Esophagus muscularis mucosa (tissue), 3 donors: ENCODE data around the gene PPP1R27.

Experiments used
- POLR2AphosphoS5 ChIP-seq, 2 donors: sonication (generic); formaldehyde crosslinking; IDR thresholded peaks; one replicate each; pipeline ENCODE4 v1.6.1; 2017; ENCODE audit warnings: antibody characterized with exemption in 2 of 2
- TF ChIP-seq, protein P1 (sequence below), 3 experiments: fragments of 200-600 bp in 2 of 3; fragments of 450-650 bp in 1 of 3; sonication (generic) in 2 of 3; IDR thresholded peaks; one replicate each; pipeline ENCODE4 v1.5.1; 2017 to 2019; ENCODE audit warnings: antibody characterized with exemption in 3 of 3, mild to moderate bottlenecking in 2 of 3, moderate library complexity in 1 of 3

GRCh38 chr17:81852237-81852636 lies 17.4 kb upstream of the PPP1R27 start:
- TF ChIP-seq POLR2AphosphoS5 (IDR thresholded peaks at IDR 0.05) = no peak
- TF ChIP-seq, protein P1, sequence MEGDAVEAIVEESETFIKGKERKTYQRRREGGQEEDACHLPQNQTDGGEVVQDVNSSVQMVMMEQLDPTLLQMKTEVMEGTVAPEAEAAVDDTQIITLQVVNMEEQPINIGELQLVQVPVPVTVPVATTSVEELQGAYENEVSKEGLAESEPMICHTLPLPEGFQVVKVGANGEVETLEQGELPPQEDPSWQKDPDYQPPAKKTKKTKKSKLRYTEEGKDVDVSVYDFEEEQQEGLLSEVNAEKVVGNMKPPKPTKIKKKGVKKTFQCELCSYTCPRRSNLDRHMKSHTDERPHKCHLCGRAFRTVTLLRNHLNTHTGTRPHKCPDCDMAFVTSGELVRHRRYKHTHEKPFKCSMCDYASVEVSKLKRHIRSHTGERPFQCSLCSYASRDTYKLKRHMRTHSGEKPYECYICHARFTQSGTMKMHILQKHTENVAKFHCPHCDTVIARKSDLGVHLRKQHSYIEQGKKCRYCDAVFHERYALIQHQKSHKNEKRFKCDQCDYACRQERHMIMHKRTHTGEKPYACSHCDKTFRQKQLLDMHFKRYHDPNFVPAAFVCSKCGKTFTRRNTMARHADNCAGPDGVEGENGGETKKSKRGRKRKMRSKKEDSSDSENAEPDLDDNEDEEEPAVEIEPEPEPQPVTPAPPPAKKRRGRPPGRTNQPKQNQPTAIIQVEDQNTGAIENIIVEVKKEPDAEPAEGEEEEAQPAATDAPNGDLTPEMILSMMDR (IDR thresholded peaks at IDR 0.05) = no peak
